Measurements from ENCODE around the gene TAS2R40.

- no peak for TF ChIP-seq SMARCA5 (IDR thresholded peaks at IDR 0.05)
- TF ChIP-seq NR2C2 (IDR thresholded peaks at IDR 0.05; ENCODE audit: borderline replicate concordance, control insufficient read depth, insufficient read length, low read depth): no peak
- no peak for TF ChIP-seq CREM (IDR thresholded peaks at IDR 0.05; ENCODE audit: low read depth)
- TF ChIP-seq IRF3 (IDR thresholded peaks at IDR 0.05): no peak
Observed at GRCh38 chr7:143176128-143176527, 45.7 kb upstream of the TAS2R40 start.
